Measurements from ENCODE around the gene THAP12.
A peak's percentile ranks its signal among the peaks of the same experiment; 100 is the strongest.
"Not testable (repeated sequence)": the region's sequence is repeated elsewhere in the genome, so short reads cannot be mapped to it uniquely, and the experiment has no call there.

Gene THAP12

GRCh38 chr11:76380977-76381719 is at the start of gene THAP12, which contains the start of gene GVQW3:
TSS of gene THAP12 (minus strand) at chr11:76381132. CDS start at chr11:76380836, 296 bp downstream.
TSS of gene GVQW3 (plus strand) at chr11:76381323. CDS start at chr11:76381829, 506 bp downstream.
- DNase-seq: peak; percentile 85

- no peak for DNase-seq
These were observed 45.7 kb upstream of the THAP12 start for GRCh38 chr11:76426660-76427059.

- no peak for DNase-seq
These were observed 44.0 kb upstream of the THAP12 start for GRCh38 chr11:76424891-76425290.

GRCh38 chr11:76424379-76424778 is 43.4 kb upstream of the THAP12 start:
- no peak for DNase-seq

GRCh38 chr11:76419896-76420295 is 39.0 kb upstream of the THAP12 start:
- no peak for DNase-seq

- no peak for DNase-seq
These were observed 34.1 kb upstream of the THAP12 start for GRCh38 chr11:76415073-76415472.

- DNase-seq: no peak
These were observed 30.0 kb upstream of the THAP12 start for GRCh38 chr11:76410851-76411357.

- no peak for DNase-seq
These were observed 27.4 kb upstream of the THAP12 start for GRCh38 chr11:76408171-76408965.

GRCh38 chr11:76406359-76406758 is 25.4 kb upstream of the THAP12 start:
- no peak for DNase-seq

- DNase-seq: not testable (repeated sequence)
These were observed 20.6 kb upstream of the THAP12 start for GRCh38 chr11:76401484-76401883.

GRCh38 chr11:76400967-76401366 is 20.0 kb upstream of the THAP12 start:
- no peak for DNase-seq

- DNase-seq: no peak
These were observed 16.5 kb upstream of the THAP12 start for GRCh38 chr11:76397383-76397782.

GRCh38 chr11:76395296-76395695 is 14.4 kb upstream of the THAP12 start:
- no peak for DNase-seq

GRCh38 chr11:76394411-76394810 is 13.5 kb upstream of the THAP12 start:
- DNase-seq: no peak

- no peak for DNase-seq
These were observed 11.9 kb upstream of the THAP12 start for GRCh38 chr11:76392870-76393269.

- no peak for DNase-seq
These were observed 11.0 kb upstream of the THAP12 start for GRCh38 chr11:76391811-76392475.

GRCh38 chr11:76391021-76391420 is 10.1 kb upstream of the THAP12 start:
- DNase-seq: no peak

- no peak for DNase-seq
These were observed 7.5 kb upstream of the THAP12 start for GRCh38 chr11:76388408-76388807.

GRCh38 chr11:76385903-76386302 is 5.0 kb upstream of the THAP12 start:
- no peak for DNase-seq

- DNase-seq: no peak
These were observed 1.3 kb upstream of the THAP12 start for GRCh38 chr11:76382209-76382608.

GRCh38 chr11:76380159-76380976 is 564 bp downstream of the THAP12 start:
- no peak for DNase-seq

GRCh38 chr11:76379807-76380158 is 1.1 kb downstream of the THAP12 start:
- no peak for DNase-seq
